ENCODE data around the gene P2RX6.

P2RX6 gene

GRCh38 chr22:21015466-21016006, 571 bp downstream of the P2RX6 start:
- DNase-seq = no peak

GRCh38 chr22:21016644-21017420, 1.9 kb downstream of the P2RX6 start:
- no peak for DNase-seq

GRCh38 chr22:21018314-21018713, 3.3 kb downstream of the P2RX6 start:
- DNase-seq = no peak

- no peak for DNase-seq
Measured at GRCh38 chr22:21020802-21021429, 6.0 kb downstream of the P2RX6 start.

- DNase-seq = no peak
Measured at GRCh38 chr22:21022507-21022906, 7.5 kb downstream of the P2RX6 start.

- no peak for DNase-seq
Measured at GRCh38 chr22:21022955-21023614, 8.1 kb downstream of the P2RX6 start.

- DNase-seq = no peak
Measured at GRCh38 chr22:21025266-21025665, 10.3 kb downstream of the P2RX6 start.

GRCh38 chr22:21025763-21026755, 11.1 kb downstream of the P2RX6 start:
- no peak for DNase-seq

- no peak for DNase-seq
Measured at GRCh38 chr22:21026783-21027692, 12.1 kb downstream of the P2RX6 start.

GRCh38 chr22:21028277-21029251, 13.6 kb downstream of the P2RX6 start:
- no peak for DNase-seq

GRCh38 chr22:21029486-21030025, 14.6 kb downstream of the P2RX6 start:
- DNase-seq = no peak

- DNase-seq = no peak
Measured at GRCh38 chr22:21030032-21030431, 15.1 kb downstream of the P2RX6 start.

GRCh38 chr22:21030621-21031544, 15.9 kb downstream of the P2RX6 start:
- no peak for DNase-seq

- DNase-seq = no peak
Measured at GRCh38 chr22:21031545-21032036, 16.6 kb downstream of the P2RX6 start.

GRCh38 chr22:21032037-21032867, 17.3 kb downstream of the P2RX6 start, which contains the start of gene SLC7A4:
Gene SLC7A4, minus strand, starts transcription at chr22:21032561. Its CDS starts 749 bp downstream, at chr22:21031812.
- no peak for DNase-seq

GRCh38 chr22:21032868-21033688, 18.1 kb downstream of the P2RX6 start:
- DNase-seq = no peak

All from activated effector memory CD4-positive, alpha-beta T cell treated with Interleukin-2 at 50 U/mL for 16 hours (primary cell).